GM19099 (cell line): ENCODE data around the gene SRSF2.

Experiments
- POLR2A ChIP-seq: IDR thresholded peaks from 3 replicates; pipeline ENCODE4 v1.6.1; 2011; ENCODE audit warnings: low read depth; ENCODE audit not compliant: insufficient read length; ENCODE audit errors: extremely low read depth

Gene SRSF2, protein sequence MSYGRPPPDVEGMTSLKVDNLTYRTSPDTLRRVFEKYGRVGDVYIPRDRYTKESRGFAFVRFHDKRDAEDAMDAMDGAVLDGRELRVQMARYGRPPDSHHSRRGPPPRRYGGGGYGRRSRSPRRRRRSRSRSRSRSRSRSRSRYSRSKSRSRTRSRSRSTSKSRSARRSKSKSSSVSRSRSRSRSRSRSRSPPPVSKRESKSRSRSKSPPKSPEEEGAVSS

DNA sequence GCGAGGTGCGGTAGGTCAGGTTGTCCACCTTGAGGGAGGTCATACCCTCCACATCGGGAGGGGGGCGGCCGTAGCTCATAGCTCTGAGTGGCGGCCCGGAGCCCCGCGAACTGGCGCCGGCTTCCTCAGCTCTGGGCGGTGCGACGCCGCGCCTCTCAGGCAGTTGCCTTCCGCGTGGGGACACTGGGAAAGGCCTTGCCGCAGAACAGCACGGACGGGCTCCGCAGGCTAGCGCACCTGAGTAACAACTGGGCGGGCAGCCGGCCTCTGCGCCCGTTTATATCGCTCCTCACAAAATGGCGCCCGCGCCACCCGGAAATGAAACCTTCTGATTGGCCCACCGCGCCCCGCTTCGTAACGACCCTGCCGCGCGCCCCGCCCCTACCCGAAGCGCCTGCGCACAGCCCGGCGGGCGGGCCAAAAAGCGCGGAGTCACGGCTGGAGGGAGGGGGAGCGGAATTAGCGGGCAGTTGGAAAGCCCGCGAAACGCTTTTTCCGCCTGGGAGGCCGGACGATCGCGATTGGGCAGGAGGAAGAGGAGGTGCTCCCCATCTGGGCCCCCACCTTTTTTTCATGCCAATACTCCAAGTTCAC lies at the start of gene SRSF2:
SRSF2 (minus strand) TSS at position 250 of the 594 bp plus-strand sequence; CDS start at position 79, 171 bp downstream.
- TF ChIP-seq POLR2A: peak; percentile 100

DNA sequence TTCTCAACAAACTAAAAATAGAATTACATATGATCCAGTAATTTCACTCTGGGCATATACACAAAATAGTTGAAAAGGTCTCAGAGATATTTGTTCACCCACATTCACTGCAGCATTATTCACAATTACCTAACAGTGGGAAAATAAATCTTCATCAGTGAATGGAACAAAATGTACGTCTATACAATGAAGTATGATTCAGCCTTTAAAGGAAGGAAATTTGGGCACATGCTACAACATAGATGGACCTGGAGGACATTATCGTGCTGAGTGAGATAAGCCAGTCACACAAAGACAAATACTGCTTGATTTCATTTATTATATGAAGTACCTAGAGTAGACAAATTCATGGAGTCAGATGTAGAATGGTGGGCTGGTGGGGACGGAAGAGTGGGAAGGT lies 47.8 kb upstream of the SRSF2 start:
- TF ChIP-seq POLR2A: no peak

DNA sequence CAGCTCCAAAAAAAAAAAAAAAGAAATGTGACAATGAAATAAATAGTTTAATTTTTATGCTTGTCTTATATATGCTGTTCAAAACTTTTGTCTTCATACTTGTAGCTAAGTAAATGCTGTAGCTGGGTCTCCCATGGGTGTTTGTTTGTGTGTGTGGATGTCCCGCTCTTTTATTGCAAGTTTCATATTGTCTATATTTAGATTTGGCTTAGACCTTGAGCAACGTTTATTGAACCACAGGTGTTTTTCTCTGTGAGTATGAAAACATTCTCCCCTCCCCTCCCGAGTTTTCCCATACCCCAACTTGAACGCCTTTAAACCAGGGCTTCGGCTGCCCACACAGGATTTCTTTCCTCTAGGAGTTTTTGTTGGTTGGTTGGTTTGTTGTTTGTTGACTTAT lies 46.0 kb upstream of the SRSF2 start:
- no peak for TF ChIP-seq POLR2A

DNA sequence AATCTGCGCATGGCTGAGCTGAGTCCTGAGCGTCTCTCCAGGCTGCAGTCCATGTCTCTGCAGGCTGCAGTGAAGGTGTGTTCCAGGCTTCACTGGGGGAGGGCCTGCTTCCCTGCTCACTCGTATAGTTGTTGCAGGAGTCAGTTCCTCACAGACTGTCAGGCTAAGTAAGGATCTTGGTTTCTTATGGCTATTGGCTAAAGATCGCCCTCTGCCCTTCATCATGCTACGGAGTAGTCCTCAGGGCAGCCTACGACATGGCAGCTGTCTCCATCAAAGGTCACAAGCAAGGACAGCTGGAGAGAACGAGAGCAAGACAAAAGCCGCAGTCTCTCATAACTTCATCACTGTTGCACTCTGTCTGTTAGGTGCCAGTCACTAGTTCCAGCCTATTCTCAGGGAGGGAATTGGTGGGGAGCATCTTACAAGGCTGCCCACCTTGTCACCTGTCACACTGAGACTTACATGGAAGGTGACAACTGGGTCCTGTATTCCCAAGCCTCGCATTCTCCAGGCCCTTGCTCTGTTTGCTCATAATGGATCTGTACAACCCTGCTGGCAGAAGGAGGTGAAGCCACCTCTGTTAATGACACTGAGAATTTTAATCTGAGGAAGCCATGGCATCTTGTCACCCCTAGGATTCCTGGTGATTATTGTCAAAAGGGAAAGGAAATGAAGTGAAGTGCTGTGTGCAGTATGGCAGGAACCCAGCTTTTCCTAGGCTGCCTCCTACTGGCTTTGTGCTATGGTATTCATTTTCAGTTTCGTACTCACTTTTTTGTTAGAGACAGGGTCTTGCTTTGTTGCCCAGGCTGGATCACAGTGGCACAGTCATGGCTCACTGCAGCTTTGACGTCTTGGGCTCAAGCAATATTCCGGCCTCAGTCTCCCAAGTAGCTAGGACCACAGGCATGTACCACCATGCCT lies 44.2 kb upstream of the SRSF2 start:
- TF ChIP-seq POLR2A: no peak

DNA sequence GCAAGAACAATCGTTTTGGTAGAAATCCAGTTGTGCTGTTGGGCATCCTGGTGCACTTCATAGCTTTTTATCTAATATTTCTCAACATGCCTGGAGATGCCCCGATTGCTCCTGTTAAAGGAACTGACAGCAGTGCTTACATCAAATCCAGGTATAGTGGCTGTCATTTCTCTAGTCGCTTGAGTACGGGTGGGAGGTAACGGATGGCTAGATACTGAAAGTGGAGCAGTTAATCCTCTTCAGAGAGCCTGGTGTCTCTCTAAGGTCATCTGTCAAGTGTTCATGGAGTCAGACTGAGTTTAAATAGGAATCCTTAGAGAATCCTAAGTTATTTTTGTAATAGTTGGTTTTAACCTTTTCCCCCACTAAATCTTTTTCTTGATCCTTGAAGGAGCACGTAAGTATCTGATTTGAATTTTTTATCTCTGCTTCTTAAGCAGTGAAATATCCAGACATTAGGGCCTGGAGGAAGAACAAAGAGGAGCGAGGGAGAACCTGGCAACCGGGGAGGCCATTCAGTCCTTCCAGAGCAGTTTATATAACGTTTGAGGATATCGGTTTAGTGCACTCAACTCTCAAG lies 38.0 kb upstream of the SRSF2 start:
- no peak for TF ChIP-seq POLR2A

DNA sequence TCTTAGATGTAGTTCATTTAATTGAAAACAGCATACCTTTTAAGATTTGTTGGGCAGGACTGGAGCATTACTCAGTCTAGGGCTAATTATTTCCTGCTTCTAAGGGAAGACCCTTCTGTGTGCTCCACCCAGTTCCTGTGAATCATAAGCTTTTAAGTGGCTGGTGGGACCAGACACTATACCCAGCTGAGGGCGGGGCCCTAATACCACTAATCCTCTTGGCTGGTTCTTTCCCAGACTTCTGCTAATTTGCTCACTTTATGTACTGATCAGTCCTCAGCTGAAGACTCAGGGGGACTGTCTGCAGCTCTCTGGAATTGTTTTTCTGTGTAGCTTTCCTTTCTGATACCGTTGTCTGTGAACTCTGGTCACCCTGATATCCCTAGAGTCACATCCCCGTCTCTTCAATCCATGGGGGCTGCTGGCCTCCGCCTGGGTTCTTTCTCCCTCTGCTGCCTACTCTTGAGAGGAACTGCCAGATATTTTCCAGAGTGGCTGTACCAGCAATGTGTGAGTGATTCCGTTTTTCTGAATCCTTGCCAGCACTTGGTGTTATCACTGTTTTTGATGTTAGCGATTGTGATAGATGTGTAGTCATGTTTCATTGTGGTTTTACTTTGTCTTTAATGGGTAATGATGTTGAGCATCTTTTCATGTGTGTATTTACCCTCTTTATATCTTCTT lies 35.9 kb upstream of the SRSF2 start:
- no peak for TF ChIP-seq POLR2A

DNA sequence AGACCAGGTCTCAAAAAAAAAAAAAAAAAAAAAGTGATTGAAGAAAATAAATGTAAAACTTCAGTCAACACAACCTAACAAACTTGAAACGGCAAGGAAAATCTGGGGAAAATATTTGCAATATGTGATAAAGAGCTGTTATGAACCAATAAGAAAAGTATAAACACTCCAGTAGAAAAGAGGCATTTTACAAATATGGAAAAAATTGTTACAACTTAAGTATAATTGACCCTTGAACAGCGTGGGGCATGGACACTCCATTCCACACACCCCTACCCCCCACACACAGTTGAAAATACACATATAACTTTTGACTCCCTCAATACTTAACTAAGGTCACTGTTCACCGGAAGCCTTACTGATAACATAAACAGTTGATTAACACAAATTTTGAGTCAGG lies 21.4 kb upstream of the SRSF2 start:
- TF ChIP-seq POLR2A: no peak

DNA sequence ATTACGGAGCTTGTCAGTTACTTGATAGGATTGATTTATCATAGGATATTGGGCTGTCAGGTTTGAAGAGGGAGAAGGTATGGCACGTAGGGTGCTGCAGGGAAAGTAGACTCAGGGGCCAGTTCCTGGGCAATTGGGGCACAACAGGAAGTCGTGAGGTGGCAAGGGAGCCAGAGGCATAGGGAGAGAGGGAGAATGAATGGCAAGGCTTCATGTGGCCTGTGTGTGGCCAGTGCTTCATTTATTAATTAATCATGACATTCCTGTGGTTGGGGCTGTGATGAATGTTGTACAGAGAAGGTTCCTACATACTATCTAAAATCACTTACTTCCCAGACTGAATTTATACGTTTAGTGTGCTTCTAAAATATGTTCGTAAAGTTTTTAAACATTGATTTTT lies 20.1 kb upstream of the SRSF2 start:
- TF ChIP-seq POLR2A: no peak

DNA sequence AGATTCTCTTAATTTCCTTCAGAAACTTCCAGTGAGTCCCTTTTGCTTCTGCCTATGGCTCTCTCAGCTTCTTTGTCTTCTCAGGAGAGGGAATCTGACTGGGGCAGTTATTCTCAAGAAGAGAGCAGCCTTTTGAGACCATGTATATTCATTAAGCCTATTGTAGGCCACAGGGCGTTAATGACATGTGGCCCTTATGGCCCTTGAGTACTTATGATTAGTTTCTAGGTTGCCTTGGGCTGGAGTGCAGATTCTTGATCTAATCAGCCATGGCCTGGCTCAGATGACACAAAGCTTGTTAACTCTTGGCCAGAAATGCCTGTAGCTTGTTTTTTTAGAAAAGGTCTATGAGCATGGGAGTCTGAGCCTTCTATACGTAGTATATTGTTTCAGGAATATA lies 18.2 kb upstream of the SRSF2 start:
- TF ChIP-seq POLR2A: no peak

DNA sequence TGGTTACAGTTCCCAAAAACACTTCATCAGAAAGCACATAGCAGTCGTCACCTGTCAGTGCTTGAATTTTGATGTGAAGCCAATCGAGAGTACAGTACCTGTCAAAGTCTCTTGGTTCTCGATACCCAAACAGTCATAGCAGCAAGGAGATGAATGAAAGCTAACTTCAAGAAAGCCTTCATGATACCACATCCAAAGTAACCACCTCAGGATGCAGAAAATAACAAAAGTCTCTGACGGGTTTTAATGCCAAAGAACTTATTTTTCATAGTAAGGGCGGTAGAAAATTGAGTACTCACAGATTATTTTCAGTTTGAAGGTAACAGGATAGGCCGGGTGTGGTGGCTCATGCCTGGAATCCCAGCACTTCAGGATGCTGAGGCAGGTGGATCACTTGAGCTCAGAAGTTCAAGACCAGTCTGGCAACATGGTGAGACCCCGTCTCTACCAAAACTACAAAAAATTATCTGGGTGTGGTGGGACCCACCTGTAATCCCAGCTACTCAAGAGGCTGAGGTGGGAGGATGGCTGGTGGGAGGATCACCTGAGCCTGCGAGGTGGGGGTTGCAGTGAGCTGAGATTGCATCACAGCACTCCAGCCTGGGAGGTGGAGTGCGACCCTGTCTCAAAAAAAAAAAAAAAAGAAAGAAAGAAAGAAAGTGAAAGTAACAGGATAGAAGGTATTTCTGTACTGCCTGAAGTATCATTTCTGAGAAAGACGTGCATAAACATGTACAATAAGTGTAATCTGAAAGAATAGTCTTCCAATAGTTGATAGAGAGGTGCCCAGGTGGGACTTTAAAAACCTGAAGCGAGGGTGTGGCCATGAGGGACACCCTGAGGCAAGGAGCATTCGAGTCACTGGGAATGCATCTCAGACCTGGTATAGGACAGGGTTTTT lies 16.2 kb upstream of the SRSF2 start:
- no peak for TF ChIP-seq POLR2A

DNA sequence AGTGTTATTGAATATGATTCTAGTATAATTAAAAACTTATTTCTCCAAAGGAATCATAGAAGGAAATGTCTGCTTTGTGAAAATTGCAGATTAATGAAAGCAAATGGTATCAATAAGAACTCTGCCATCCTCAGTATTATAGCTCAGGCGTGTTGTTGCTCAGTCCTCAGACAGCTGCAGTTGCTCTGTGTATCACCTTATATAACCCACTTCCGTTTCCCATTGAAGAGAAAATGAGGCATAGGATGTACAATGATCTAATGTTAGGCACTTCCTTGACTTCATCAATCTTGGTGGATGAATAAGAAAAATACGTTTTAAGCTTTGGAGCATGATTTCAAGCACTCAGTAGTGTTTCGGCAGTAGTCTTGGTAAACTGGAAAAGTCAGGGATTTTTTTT lies 14.9 kb upstream of the SRSF2 start:
- no peak for TF ChIP-seq POLR2A

DNA sequence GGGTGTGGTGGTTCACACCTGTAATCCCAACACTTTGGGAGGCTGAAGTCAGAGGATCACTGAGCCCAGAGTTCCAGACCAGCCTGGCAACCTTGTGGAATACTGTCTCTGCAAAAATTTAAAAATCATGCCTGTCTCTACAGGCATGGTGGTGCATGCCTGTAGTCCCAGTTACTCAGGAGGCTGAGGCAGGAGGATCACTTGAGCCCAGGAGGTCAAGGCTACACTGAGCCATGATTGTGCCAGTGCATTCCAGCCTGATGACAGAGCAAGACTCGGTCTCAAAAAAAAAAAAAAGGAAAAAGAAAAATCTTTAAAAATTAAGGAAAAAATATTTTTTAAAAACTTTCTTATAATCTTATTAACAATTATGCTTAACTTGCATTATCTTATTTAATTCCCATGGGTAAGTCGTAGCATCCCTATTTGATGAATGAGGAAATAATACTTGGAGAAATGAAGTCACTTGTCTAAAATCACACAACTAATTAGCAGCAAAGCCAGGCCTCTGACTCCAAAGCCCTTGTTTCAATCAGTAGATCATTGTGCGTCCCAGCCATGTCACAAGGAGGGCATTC lies 14.4 kb upstream of the SRSF2 start:
- TF ChIP-seq POLR2A: no peak

DNA sequence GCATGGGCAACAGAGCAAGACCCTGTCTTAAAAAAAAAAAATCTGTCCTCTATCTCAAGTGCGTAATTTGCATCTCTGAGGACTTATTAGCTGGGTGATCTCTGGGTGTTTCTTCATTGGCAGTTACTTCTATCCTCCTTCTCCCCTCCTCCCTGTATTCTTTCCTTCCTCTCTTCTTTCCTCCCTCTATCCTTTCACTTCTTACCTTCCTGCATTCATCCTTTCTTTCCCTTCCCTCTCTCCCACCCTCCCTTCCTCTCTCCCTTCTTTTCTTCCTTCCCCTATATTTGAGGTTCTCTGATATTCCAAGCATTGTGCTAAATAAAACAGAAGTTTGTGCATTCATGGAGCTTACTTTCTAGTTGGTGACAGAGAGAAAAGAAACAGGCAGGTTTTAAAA lies 11.5 kb upstream of the SRSF2 start:
- TF ChIP-seq POLR2A: no peak
